Activated gamma-delta T cell (primary cell): ENCODE results near the gene ADCY7.

Experiments
- DNase-seq: peaks from one replicate; lab custom pipeline; 2025; lab: John Stamatoyannopoulos, UW

The ADCY7 gene

GRCh38 chr16:50248845-50249244 lies 17.5 kb upstream of the ADCY7 start:
- DNase-seq, result no peak

DNA sequence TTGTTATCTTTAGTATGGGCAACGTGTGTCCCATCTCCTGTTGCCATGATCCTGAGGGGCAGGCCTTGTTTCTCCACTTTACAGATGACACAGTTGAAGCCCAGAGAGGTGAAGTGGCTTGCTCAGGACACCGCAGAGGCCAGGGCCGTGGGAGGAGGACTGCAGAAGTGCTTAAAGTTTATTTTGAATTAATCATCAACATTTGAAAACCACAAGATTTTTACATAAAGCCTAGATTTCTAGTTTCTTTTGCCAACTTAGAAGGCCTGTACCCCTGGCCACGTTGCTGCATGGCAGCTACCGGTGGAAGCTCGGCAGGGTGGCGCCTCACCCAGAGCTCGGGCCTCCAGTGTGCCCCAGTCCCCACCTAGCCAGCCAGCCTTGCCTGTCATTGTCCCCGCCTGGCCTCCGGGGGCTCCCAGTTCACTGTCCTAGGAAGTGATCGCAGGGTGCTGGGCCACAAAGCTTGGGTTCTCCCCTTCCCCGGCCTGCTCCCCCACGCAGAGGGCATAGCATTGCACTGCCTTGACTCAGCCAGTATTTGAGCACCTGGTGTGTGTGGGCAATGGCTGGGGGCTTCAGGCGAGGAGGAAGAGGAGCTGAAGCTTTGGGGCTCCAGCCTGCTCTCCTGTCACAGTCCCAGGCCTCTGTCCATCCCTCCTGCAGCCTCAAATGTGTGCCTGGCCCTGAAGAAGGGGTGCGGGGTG lies 14.8 kb upstream of the ADCY7 start:
- DNase-seq, result no peak

DNA sequence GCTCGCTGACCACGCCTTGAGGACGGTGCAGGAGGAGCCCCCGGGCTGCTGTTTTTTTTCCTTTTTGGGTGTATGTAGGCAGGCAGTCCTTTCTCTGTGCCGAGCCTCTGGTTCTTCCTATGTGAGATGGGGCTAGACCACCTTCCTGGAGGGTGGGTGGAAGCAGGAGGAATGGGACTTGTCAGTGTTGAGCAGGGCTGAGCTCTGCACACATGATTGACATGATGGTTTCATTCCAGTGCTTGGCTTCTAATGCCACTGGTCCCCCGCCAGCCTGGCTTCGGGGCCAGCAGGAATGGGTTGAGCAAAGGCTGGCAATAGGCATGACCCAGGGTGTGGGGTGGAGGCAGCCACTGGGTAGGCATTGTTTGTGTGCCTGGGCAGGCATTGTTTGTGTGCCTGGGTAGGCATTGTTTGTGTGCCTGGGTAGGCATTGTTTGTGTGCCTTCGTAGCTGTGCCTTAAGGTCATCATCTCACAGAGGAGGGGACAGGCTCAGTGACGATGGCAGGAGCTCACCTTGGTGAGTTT lies 14.2 kb upstream of the ADCY7 start:
- no peak for DNase-seq

- DNase-seq, result no peak
These were observed 13.4 kb upstream of the ADCY7 start for GRCh38 chr16:50252874-50253513.

GRCh38 chr16:50253514-50253910 lies 12.8 kb upstream of the ADCY7 start:
- no peak for DNase-seq

GRCh38 chr16:50254072-50254471 lies 12.3 kb upstream of the ADCY7 start:
- DNase-seq, result no peak

GRCh38 chr16:50255538-50255937 lies 10.8 kb upstream of the ADCY7 start:
- DNase-seq, result no peak

DNA sequence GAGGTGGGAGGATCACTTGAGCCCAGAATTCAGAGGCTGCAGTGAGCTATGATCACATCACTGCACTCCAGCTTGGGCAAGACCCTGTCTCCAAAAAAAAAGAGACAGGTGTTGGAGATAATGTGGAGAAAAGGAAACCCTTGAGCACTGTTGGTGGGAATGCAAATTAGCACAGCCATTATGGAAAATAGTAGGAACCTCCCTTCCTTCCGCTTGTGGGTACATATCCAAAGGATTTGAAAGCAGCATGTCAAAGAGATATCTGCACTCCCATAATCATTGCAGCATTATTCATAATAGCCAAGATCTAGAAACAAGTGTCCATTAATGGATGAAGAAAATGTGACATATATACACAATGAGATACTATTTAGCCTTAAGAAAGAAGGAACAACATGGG lies 9.7 kb upstream of the ADCY7 start:
- no peak for DNase-seq

- DNase-seq, result no peak
These were observed 8.5 kb upstream of the ADCY7 start for GRCh38 chr16:50257876-50258275.

DNA sequence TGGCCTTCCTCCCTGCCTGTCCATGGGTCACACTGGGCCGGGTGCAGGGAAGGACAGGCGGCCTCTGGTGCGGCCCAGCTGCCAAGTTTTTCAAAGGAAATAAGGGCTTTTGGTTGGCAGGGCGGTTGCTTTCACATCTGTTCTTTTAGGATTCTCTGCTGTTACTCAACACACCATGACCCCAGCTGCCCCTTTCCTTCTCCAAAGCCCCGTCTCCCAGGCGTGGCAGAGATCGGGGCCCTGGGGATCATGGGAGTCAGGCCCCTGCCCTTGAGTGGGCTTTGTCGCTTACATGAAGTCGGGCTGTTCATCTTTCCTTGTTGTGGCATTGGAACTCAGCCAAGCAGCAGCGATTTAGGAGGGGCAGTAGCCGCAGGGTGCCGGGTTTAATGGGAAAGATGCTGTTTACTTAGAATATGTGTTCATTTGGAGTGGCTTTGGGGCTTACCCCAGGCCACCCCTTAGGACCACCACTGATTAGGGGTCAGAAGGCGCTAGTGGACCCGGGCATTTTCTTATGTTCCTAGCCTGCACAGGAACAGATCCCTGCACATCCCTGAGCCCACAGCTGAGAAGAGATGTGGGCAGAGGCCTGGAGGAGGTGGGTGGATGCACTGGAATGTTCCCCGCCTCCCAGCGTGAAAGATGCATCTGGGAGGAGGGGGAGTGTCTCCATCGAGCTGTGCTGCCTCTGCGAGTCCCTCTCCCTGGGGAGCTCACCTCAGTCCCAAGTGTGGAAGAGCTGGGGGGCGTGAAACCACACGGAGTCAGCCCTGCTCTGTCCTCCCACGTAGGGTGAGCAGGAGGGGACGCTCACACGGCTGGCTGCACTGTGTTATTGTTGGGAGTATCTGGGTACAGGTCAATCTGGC lies 6.8 kb upstream of the ADCY7 start:
- DNase-seq, result no peak

GRCh38 chr16:50260206-50261159 lies 5.9 kb upstream of the ADCY7 start:
- DNase-seq, result no peak

DNA sequence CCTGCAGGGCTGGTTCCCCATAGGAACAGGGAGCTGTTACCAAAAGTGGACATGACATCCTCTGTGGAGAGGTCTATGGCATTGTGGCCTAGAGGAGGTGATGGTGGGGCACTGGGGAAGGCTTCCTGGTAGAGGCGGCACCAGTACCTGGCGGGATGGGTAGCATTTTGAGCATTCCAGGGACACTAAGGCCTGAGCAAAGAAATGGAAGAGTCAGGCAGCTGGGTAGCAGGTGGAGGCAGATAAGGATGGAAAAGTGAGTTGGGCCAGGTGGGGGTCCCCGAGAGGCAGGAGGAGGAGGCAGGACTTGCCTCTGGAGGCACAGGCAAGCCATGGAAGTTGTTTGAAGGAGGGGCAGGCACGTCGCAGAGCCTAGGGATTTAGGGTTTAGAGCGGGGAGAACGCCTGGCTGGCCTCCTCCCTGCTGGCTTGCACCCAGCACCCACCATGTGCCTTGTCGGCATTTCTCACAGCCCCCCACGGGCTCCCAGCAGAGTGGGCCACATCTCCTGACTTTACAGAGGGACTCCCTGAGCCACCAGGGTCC lies 5.1 kb upstream of the ADCY7 start:
- no peak for DNase-seq

GRCh38 chr16:50261707-50262235 lies 4.6 kb upstream of the ADCY7 start:
- DNase-seq, result no peak

GRCh38 chr16:50263060-50263909 lies 3.1 kb upstream of the ADCY7 start:
- DNase-seq, result no peak

DNA sequence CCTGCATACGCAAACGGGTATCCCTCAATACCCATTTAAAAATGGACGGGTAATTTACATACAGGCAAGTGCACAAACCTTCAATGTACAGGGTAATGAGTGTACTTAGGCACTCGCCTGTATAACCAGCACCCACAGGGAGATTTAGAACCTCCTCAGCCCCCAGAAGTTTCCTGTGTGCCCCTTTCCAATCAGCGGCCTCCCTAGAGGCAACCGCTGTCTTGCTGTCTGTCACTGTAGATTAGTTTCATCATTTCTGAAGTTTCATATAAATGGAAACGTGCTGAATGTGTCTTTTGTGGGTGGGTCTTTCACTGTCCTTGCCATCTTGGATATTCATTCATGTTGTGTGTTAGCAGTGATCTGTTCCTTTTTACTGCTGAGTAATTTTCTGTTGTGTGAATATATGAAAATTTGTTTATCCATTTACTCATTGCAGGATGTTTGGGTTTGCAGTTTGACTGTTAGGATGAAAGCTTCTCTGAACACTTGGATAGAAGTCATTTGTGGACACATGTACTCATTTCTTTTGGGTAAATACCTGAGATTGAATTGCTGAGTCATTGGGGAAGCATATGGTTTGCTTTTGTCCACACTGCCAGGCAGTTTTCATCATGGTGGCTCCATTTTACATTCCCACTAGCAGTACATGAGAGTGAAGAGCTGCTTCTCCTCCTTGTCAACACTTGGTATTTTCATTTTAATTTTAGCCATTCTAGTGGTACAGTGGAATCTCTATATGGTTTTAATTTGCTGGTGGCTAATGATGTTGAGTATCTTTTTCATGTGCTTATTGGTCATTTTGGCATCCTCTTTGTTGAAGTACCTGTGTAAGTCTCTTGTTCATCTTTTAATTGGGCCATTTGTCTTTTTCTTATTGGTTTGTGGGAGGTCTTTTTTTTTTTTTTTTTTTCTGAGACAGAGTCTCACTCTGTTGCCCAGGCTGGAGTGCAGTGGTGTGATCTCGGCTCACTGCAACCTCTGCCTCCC lies 2.1 kb upstream of the ADCY7 start:
- DNase-seq, result no peak

DNA sequence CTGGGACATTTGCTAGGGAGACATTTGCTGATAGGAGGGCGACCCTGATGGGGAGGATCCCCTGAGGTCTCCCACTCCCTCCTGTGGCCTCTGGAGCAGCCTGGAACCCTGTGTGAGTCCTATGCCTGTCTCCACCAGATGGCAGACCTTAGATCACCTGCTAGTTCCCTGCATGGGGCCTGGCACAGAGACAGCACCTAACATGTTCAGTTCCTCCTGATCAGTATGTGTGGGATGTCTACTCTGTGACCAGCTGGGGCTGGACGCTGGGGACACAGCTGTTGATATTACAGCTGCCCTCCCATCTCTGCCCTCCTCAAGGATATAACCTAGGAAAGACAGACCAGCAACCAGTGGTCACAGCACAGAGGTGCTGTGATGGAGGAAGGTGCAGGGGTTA lies 1.1 kb upstream of the ADCY7 start:
- DNase-seq, result no peak

GRCh38 chr16:50265716-50266336 lies 525 bp upstream of the ADCY7 start:
- no peak for DNase-seq

DNA sequence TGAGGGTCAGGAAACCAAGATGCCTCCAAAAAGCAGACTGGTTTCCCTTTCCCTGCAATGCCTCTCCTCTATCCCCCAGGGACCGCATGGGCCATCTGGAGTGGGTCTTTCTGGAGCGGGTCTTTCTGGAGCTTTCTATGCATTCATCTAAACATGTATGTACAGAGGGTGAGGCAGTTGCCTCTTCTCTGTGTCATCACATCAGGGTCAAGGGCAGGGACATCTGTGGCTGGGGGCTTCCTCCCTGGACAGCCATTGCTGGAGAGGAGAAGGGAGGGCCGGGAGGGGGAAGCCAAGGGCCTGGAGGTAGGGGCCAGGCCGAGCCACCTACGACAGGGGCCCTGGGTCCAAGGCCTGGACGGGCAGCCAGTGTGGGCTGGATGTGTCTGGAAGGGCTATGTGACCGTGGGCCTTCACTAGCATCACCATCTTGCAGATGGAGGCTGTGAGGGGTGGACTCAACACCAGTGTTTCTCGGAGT lies 840 bp downstream of the ADCY7 start:
- no peak for DNase-seq
